ENCODE data around the gene ZSWIM1. TPM values are rescaled to one million over a fixed set of nuclear protein-coding genes. Genes with fewer than 3 reads are reported as not detected.
"Not testable (repeated sequence)": the region's sequence is repeated elsewhere in the genome, so short reads cannot be mapped to it uniquely, and the experiment has no call there.

ZSWIM1 gene
- total RNA-seq, 1 donor from 2014 or later: 3.3 TPM

DNA sequence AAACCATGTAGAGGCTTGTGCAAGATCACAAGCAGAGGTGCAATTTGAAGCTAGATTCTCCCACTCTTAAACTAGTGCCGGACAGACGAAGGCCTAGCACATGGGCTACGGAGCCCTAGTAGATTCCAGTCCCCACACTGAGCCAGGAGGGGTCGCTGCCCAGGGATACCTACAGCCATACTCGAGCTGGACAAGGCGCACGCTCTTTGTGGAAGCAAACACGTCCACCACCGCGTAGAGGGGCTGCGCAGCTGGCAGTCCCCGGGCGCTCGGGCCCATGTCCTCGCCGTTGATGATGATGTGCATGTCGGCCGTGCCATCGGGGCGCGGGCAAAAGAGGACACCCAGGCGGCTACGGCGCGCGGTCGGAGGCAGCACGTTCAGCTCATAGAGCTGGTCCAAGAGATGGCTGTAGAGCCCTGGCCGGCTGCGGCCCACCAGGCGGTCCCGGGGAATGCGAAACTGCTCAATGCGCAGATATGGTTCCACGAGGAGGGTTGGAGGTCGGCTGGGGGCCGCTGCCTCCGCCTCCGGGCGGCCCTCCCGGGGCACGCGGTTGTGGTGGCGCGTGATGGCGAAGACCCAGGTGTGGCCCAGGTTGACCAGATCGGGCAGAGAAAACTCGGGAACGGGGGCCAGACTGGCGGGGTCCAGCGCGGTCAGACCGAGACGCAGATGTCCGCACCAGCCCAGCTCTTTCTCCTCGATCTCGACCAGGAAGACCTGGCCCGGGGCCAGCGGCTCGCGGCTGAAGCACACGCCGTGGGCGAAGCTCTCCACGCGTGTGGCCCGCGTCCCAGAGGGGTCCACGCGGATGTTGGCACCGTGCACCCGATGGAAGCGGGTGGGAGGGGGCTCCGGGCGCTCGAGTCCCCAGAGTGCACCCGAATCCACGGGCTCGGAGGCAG is 9.3 kb downstream of the ZSWIM1 start:
- peak; percentile 92 for DNase-seq

DNA sequence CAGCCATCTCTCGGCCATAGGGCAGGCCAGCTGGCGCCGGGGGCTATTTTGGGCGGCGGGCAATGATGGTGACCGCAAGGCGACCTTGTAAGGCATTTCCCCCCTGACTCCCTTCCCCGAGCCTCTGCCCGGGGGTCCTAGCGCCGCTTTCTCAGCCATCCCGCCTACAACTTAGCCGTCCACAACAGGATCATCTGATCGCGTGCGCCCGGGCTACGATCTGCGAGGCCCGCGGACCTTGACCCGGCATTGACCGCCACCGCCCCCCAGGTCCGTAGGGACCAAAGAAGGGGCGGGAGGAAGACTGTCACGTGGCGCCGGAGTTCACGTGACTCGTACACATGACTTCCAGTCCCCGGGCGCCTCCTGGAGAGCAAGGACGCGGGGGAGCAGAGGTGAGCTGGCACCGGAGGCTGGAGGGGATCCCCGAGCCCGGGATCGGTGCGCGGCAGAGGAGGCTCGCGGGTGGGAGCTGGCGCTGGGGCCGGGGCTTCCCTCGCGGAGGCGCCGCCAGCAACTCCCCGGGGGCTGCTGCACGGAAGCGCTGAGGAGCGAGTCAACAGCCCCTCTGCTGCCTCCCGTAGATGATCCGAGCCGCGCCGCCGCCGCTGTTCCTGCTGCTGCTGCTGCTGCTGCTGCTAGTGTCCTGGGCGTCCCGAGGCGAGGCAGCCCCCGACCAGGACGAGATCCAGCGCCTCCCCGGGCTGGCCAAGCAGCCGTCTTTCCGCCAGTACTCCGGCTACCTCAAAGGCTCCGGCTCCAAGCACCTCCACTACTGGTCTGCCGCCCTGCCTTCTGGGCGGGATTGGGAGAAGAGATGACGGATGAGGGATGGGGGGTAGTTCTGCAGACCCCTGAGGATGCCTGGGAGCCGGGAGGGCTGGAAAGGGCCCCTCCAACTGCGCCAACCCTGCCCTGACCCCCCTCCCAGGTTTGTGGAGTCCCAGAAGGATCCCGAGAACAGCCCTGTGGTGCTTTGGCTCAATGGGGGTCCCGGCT is 10.3 kb downstream of the ZSWIM1 start, which contains the start of the genes CTSA and NEURL2:
CTSA (plus strand) TSS at position 351 of the 999 bp plus-strand sequence; CDS start at position 585, 234 bp downstream.
NEURL2 (minus strand) TSS at position 224 of the 999 bp plus-strand sequence; CDS start at position 7, 217 bp downstream.
- peak; percentile 95 for DNase-seq

DNA sequence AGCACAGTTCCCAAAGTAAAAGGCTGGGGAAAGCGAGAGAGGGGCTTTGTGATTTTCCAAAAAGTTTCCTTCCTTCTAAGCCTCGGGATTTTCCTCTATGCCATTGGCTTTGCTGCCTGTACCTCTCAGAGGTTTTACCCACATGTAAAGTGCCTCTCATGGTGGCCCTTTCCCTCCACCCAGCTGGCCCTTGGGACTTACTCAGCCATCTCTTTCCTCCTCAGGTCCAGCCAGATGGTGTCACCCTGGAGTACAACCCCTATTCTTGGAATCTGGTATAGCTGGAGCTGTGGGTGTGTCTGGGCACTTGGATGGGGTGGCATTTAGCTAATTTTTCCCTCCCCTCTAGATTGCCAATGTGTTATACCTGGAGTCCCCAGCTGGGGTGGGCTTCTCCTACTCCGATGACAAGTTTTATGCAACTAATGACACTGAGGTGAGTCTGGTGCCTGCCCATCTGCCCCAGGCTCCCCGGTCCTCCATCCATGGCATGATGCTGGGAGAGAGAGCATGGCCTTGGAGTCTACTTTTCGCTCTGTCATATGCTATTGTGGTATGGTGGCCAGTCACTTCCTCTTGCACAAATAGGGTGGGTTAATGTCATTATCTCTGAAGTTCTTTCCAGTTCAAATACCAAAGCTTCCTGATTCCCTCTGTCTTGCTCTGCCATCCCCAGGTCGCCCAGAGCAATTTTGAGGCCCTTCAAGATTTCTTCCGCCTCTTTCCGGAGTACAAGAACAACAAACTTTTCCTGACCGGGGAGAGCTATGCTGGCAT is 11.2 kb downstream of the ZSWIM1 start:
- DNase-seq: no peak

DNA sequence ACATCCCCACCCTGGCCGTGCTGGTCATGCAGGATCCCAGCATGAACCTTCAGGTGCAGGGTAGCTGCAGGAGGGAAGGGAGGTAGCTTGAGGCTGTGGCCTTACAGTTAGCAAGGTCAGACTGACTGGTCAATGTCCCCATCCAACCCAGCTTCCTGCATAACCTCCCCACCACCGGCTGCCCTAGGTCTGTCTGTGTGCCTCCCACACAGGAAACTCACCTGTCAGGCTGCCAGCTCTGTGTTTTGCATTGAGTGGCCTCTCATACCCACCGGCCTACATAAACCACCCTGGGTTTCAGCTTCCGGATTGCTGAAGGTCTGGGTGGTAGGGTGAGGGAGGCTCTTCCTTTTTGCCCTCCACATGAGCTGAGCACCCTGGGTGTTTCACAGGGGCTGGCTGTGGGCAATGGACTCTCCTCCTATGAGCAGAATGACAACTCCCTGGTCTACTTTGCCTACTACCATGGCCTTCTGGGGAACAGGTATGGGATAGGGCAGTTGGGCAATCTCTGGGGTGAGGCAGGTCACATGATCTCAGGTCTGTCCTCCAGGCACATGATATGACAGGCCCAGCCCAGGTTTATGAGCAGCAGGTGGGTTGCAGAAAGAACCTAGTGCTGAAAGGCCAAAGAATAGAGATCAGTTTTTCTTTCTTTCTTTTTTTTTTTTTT is 11.9 kb downstream of the ZSWIM1 start:
- DNase-seq: no peak

DNA sequence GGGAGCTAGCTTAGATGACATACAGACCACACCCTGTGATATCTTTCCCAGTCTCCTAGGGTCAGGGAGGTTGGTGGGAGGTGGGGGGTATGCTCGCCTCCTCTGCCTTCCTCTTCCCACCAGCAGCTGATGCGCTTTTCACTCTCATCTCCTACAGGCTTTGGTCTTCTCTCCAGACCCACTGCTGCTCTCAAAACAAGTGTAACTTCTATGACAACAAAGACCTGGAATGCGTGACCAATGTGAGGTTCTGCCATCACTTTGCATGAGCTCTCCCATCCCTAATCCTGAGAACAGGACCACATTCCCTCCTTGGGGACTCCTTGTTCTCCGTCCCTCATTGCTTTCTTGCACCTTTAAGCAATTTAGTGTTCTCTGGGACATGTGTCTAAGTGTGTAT is 12.8 kb downstream of the ZSWIM1 start:
- DNase-seq: no peak

DNA sequence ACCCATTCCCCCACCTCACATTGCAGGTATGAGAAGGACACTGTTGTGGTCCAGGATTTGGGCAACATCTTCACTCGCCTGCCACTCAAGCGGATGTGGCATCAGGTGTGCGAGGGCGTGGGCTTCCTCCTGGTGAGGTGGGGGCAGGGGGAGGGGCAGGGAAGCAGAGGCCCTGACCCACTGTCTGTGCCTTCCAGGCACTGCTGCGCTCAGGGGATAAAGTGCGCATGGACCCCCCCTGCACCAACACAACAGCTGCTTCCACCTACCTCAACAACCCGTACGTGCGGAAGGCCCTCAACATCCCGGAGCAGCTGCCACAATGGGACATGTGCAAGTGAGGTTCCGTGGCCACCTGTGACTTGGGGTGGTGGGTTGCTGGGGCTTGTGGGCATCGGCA is 13.8 kb downstream of the ZSWIM1 start:
- no peak for DNase-seq

DNA sequence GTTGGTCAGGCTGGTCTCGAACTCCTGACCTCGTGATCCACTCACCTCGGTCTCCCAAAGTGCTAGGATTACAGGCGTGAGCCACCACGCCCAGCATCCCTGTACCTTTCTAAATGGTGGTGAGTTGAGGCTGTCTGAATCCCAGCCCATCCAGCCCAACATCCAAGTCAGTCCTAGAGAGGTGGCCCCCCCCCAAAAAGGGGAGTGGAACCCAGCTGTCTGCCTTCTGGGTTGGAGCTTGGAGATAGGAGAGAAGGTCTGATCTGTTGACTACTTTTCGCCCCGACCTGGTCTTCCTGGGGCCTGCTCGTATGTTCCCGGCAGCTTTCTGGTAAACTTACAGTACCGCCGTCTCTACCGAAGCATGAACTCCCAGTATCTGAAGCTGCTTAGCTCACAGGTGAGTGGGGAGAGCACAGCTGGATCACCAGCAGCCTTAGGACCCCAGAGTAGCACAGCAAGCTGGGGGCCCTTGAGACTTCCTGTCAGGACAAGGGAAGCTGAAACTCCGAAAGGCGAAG is 15.7 kb downstream of the ZSWIM1 start:
- DNase-seq: no peak

DNA sequence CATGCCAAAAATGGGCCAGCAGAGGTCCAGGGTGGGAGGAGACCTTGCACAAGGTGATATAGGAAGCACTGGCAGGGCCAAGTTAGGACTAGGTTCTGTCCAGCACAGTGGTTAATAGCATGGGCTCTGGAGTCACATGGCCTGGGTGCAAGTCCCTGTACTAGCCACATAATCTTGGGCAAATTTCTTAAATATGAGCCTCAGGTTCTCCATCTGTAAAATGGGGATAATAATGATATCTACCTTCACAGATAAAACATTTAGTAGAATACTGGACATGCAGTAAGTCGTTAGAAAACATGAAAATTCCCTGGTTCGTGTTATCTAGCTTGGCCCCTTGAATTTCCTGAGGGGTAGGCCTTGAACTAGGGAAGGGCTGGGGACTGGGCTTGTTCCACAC is 16.3 kb downstream of the ZSWIM1 start:
- no peak for DNase-seq

DNA sequence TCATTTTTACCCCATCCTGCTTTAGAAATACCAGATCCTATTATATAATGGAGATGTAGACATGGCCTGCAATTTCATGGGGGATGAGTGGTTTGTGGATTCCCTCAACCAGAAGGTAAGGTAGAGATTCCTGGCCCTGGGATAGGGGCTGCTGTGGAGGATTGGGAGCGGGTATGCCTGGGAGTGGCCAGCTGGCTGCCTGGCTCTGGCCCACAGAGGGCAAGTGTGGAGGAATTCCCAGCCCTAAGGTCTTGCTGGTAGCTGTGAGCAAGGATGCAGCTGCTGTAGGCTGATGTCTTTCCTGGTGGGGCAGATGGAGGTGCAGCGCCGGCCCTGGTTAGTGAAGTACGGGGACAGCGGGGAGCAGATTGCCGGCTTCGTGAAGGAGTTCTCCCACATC is 16.7 kb downstream of the ZSWIM1 start:
- no peak for DNase-seq

DNA sequence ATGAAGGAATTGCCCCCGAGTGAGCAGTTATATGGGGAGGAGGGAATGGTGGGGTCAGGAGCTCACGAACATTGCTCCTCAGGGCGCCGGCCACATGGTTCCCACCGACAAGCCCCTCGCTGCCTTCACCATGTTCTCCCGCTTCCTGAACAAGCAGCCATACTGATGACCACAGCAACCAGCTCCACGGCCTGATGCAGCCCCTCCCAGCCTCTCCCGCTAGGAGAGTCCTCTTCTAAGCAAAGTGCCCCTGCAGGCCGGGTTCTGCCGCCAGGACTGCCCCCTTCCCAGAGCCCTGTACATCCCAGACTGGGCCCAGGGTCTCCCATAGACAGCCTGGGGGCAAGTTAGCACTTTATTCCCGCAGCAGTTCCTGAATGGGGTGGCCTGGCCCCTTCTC is 17.3 kb downstream of the ZSWIM1 start:
- DNase-seq: no peak

DNA sequence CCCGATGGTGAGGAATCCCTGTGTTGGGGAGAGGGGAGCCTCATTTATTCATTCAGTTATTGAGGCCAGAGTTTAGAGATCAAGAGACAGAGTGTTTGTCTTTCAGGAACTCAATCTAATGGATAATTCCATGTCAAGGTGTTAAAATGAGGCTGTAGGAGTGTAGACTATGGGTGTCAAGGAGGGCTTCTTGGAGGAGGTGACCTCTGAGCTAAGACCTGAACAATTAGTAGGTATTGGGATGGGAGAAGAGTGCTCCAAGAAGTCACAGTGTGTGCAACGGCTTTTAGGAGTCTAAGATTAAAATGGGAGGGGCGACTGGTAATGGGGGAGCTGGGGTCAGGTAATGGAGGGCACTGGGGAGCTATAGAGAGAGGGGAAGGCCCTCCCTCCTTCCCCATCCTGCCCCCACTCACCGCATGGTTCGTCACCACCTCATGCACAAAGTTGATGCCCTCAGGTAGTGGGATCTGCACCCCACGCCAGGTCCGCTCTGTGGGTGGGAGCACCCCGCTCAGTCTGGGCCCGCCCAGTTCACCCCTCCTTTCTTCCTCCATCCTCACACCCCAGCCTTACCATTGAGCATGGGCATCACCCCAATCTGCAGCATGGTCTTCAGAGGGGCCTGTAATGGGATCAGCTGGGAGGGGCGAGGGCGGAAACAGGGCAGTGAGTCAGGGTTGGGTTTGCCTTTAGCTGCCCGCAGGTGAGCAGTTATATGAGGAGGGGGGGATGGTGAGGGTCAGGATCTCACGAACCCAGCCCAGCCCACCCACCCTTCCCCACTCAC is 18.2 kb downstream of the ZSWIM1 start:
- DNase-seq: no peak

DNA sequence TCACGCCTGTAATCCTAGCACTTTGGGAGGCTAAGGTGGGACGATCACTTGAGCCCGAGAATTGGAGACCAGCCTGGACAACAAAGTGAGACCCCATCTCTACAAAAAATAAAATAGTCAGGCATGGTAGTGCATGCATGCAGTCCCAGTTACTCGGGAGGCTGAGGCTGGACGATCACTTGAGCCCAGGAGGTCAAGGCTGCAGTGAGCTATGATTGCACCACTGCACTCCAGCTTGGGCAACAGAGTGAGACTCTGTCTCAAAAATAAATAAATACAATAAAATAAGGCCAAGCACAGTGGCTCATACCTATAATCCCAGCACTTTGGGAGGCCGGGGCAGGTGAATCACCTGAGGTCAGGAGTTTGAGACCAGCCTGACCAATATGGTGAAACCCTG is 20.3 kb downstream of the ZSWIM1 start:
- DNase-seq: not testable (repeated sequence)

DNA sequence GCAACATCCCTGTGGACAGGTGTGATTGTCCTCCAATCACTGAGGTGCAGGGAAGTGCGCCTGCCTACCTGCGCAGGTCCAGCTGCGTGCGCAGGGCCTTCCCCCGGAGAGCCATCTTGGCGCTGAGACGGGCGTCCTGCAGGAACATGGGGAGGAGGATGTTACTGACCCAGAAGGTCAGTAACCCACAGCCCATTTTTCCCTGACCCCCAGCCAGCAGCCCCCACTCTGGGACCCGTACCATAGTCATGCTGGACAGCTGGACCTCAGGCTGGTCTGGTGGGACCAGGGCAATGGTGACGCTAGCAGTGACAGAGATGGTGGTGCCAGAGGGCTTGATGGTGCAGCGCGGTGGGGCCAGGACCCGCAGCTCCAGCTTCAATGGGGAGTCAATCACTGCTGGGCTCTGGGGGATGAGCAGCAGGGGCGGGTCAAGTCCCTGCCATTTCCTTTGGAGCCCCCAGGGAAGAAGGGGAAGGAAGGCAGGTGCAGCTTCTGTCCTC is 21.2 kb downstream of the ZSWIM1 start:
- no peak for DNase-seq

DNA sequence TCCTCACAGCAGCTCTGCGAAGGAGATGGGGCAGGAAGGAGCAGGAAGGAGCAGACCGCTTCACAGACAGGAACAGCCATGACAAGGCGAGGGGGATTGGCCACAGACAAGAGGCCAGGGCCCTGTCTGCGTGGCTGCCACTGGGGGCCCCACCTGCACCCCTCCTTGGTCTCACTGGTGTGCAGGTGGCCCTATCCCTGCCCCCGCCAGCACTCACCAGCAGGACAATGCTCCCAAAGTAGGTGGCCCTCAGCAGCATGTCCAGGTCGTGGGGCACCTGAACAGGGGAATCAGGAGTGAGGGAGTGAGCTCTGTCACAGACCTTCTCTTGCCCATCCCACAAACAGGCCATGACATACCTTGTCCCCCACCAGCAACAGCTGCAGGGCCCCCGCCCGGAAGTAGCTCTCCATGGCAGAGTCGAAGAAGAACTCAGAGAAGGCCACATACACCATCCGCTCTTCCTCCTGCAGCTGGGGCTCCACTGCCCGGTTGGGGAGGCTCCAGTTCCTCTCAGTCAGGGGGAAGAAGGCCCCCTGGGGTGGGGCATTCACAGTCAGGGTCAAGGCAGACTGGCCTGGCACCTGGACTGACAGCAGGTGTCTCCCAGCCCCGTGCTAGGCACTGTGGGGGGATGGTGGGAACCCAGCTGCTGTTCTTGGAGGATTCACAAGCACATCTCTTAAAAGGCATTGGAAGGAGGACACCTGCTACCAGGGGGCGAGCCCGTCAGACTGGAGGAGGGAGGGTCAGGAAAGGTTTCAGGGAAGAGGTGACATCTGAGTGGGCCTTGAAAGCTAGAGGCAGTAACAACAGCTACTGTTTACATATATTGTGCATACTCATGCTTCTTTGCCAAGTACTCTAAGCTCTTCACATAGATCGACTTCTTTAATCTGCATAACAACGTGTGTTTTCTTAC is 23.8 kb downstream of the ZSWIM1 start:
- DNase-seq: no peak

DNA sequence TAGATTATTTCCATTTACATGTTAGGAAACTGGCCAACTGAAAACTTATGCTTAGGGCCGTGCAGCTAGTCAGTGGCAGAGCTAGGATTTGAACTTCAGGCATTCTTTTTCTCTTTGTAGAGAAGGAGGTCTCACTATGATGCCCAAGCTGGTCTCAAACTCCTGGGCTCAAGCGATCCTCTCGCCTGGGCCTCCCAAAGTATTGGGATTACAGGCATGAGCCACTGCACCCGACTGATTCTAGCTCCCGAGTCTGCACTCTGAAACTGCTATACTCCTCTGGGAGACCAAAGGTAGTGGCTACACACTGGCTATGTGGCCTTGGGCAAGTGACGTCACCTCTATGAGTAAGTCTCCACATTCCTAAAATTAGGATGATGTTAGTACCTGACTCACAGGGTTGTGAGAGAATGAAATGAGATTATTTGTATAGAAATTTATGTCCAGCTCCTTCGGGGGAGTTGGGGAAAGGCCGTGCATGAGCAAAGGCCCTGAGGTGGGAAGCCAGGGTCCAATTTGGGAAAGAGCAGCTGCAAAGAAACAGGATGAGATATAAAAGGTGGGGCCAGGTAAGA is 24.6 kb downstream of the ZSWIM1 start:
- no peak for DNase-seq

DNA sequence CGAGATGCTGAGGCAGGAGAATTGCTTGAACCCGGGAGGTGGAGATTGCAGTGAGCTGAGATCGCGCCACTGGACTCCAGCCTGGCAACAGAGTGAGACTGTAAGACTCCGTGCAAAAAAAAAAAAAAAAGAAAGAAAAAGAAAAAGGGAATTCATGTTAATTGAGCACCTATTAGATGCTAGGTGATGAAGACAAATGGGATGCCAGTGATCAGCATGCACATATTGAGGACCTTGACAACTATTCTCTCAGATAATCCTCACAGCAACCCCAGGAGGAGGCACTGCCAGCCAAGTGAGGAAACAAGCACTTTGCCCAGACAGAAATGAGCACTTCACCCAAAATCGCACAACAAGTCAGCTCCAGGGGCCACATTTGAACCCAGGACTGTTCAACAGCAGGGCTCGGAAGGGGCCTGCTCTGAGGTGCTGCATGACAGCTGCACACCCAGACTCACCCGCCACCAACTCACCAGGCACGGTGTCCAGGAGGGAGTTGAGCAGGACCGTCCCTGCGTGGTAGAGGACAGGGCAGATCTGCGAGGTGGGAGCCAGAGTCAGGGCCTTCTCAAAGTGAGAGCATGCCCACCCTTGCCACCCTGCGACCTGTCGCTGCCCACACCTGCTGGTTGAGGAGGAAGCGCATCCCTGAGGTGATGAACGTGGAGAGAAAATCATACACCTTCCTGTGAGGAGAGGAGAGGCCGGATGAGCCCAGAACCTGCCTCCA is 26.4 kb downstream of the ZSWIM1 start:
- no peak for DNase-seq

DNA sequence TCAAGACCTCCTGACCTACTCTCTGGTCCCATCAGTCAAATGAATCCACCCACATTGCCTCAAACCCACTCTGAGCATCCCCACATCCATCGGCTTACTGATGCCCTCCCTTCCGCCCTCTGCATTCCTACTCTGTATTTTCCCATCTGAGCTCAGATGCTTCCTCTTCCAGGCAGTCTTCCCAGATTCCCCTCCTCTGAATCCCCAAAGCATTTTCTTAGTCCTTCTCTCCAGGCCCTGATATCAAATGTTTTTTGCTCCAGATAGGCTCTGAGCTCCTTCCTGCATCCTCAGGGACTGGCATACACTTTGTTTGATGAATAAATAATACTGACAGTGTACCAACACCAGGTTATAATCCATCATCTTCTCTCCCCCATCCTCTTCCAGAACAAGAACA is 27.1 kb downstream of the ZSWIM1 start:
- no peak for DNase-seq

DNA sequence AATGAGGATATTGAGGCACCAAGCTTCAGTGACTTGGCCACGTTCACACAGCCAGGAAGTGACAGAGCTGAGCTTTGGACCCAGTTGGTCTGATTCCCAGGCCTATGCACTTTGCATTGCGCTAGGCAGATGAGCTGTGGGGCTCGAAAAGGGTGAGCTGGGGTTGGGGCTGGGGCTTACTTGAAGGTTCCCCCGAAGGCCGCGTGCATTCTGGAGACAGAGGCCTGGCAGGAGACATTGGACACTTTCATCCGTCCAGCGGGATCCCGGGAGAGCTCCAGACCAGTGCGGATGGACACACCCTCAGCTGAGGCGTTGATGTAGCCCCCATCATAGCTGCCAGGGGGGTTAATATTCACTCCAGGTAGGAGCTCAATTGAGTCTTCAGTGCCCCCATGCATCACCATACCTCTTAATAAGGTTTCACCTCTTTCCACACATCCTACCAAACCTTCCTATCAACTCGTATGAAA is 28.3 kb downstream of the ZSWIM1 start:
- DNase-seq: no peak
